Panc1 (cell line): Measurements from ENCODE around the gene RBM8A. TPM values are rescaled to one million over a fixed set of nuclear protein-coding genes. Genes with fewer than 3 reads are reported as not detected.

Experiments used
- ATAC-seq: fragments of 200-7000 bp; cut with Tn5 transposase; 2 replicates; pipeline ENCODE4 v1.9.1; 2020; ENCODE audit warnings: mild to moderate bottlenecking, moderate library complexity
- BruUV-seq: library from RNA; stranded (reverse); fragments of 400-500 nt; replicated peaks from 2 replicates; lab custom pipeline; 2021; lab: Mats Ljungman, UMichigan
- CTCF ChIA-PET: fragments of 300-600 bp; sonication (Branson Sonifier 250); formaldehyde crosslinking; loops from one replicate; lab custom pipeline; 2022; ENCODE audit warnings: antibody characterized with exemption; lab: Charles Lee
- POLR2A ChIA-PET: fragments of 300-600 bp; sonication (Branson Sonifier 250); formaldehyde crosslinking; loops from one replicate; lab custom pipeline; 2022; ENCODE audit warnings: antibody characterized with exemption; lab: Charles Lee
- DNase-seq: peaks from one replicate; pipeline ENCODE4 v3.0.0-alpha.2; 2010; ENCODE audit warnings: low read depth, low spot score
- H3K27ac ChIP-seq: 2 replicates; pipeline ENCODE4 v1.5.1; 2011; ENCODE audit warnings: mild to moderate bottlenecking, low read length, inconsistent platforms
- H3K27me3 ChIP-seq: fragments of 200-500 bp; sonication (Bioruptor generic); 2 replicates; pipeline ENCODE4 v1.6.0; 2014; ENCODE audit warnings: low read length, inconsistent platforms; ENCODE audit not compliant: control insufficient read depth, insufficient read depth
- H3K36me3 ChIP-seq: fragments of 200-500 bp; sonication (Bioruptor generic); 2 replicates; pipeline ENCODE4 v1.5.1; 2014; ENCODE audit warnings: inconsistent platforms, mild to moderate bottlenecking, low read length, moderate library complexity; ENCODE audit not compliant: control insufficient read depth, insufficient read depth
- H3K4me1 ChIP-seq: 2 replicates; pipeline ENCODE4 v1.5.1; 2011; ENCODE audit warnings: inconsistent platforms, mild to moderate bottlenecking, low read length, moderate library complexity; ENCODE audit not compliant: control insufficient read depth, insufficient read depth
- H3K4me3 ChIP-seq, 2 experiments: 2 replicates each; pipeline ENCODE4 v1.5.1; 2011 to 2012; ENCODE audit warnings: low read depth in 2 of 2, low read length in 2 of 2, mild to moderate bottlenecking in 2 of 2, inconsistent platforms in 1 of 2, moderate library complexity in 1 of 2
- H3K9me3 ChIP-seq: fragments of 200-500 bp; sonication (Bioruptor generic); 2 replicates; pipeline ENCODE4 v1.5.1; 2014; ENCODE audit warnings: low read depth, mild to moderate bottlenecking, inconsistent platforms, low read length, moderate library complexity; ENCODE audit not compliant: control insufficient read depth, insufficient read depth
- CTCF ChIP-seq: fragments of 450-650 bp; IDR thresholded peaks from 2 replicates; pipeline ENCODE4 v1.5.1; 2017; ENCODE audit warnings: mild to moderate bottlenecking
- POLR2AphosphoS5 ChIP-seq: IDR thresholded peaks from 2 replicates; pipeline ENCODE4 v1.6.1; 2012; ENCODE audit warnings: mild to moderate bottlenecking, low read depth, low read length, moderate library complexity
- REST ChIP-seq, 2 experiments: IDR thresholded peaks; 2 replicates each; pipeline ENCODE4 v1.6.1; 2011 to 2012; ENCODE audit warnings: low read depth in 2 of 2, control low read depth in 1 of 2, low read length in 1 of 2, mild to moderate bottlenecking in 1 of 2, moderate library complexity in 1 of 2; ENCODE audit not compliant: insufficient read depth in 1 of 2
- SIN3A ChIP-seq: IDR thresholded peaks from 2 replicates; pipeline ENCODE4 v1.6.1; 2012; ENCODE audit warnings: low read depth, mild to moderate bottlenecking, low read length, moderate library complexity, borderline replicate concordance; ENCODE audit not compliant: insufficient read depth
- TCF7L2 ChIP-seq: IDR thresholded peaks from 2 replicates; pipeline ENCODE4 v1.6.1; 2011; ENCODE audit warnings: mild to moderate bottlenecking, low read depth, low read length, inconsistent platforms
- in situ Hi-C: cut with HindIII; loops from 2 replicates; pipeline ENCODE4 v1.10.0; 2016; ENCODE audit warnings: low sequenced_read_pairs, low pct_unique_long_range_greater_than_20kb
- intact Hi-C: fragments of 100-400 bp; cut with micrococcal nuclease; formaldehyde crosslinking; loops from one replicate; pipeline ENCODE4 v1.10.0; 2022; ENCODE audit not compliant: unreplicated experiment
- total RNA-seq: library from RNA; stranded (reverse); gene quantifications from one replicate; pipeline ENCODE4 v1.2.1, GENCODE V29; 2021; ENCODE audit not compliant: unreplicated experiment

Gene RBM8A
- total RNA-seq, 1 experiment from 2014 or later, result 172 TPM

GRCh38 chr1:145959957-145960467, 32.7 kb upstream of the RBM8A start:
- Histone ChIP-seq H3K27me3 (no peaks in the 10 kb centered on the region), H3K4me1 (peaks cover 48% of the 10 kb centered on the region), H3K9me3 (no peaks in the 10 kb centered on the region), H3K27ac (peak overlapping the region; percentile 83), H3K4me3 (peak overlapping the region; percentile 76 to 92), H3K36me3 (no peaks in the 10 kb centered on the region)
- no peak for DNase-seq
- no peak for TF ChIP-seq CTCF
- TF ChIP-seq SIN3A, result no peak
- no peak for TF ChIP-seq TCF7L2
- TF ChIP-seq REST (IDR thresholded peaks at IDR 0.05; ENCODE audit: insufficient read depth in 1 of 2, low read depth in 2 of 2, low read length in 1 of 2), result no peak
- TF ChIP-seq POLR2AphosphoS5, result no peak
- ChIA-PET POLR2A (interaction anchor here (0.6 kb wide), 1 partner anchor 32 kb away, joined by 16 read pairs; no protein-coding TSS in a partner anchor), CTCF (no interaction called here)
- intact Hi-C loops, result loop anchor here (5.0 kb wide), 1 partner anchor 68 kb away; no protein-coding TSS in a partner anchor
- ATAC-seq, result no peak
- no TSS peak for BruUV-seq
- in situ Hi-C loops, result no loop called here

- no TSS peak for BruUV-seq
- in situ Hi-C loops (no loop called here), intact Hi-C loops (no loop called here)
- Histone ChIP-seq H3K27ac (peak overlapping the region; percentile 34), H3K4me1 (peaks cover 51% of the 10 kb centered on the region), H3K36me3 (no peaks in the 10 kb centered on the region), H3K9me3 (no peaks in the 10 kb centered on the region), H3K4me3 (no peak overlapping the region), H3K27me3 (no peaks in the 10 kb centered on the region)
- DNase-seq (no peak), ATAC-seq (no peak)
- CTCF ChIA-PET, result interaction anchor here (0.7 to 1.6 kb wide), 2 partner anchors 49 to 67 kb away, joined by 3 to 4 read pairs; no protein-coding TSS in a partner anchor
- POLR2A ChIA-PET, result no interaction called here
- TF ChIP-seq REST (IDR thresholded peaks at IDR 0.05; ENCODE audit: insufficient read depth in 1 of 2, low read depth in 2 of 2, low read length in 1 of 2), result no peak
- TF ChIP-seq CTCF, result no peak
- TF ChIP-seq POLR2AphosphoS5, result no peak
- TF ChIP-seq TCF7L2, result no peak
Observed at GRCh38 chr1:145959333-145959732, 32.0 kb upstream of the RBM8A start.
